Osteoblast (primary cell): ENCODE data around the gene EDN2. TPM values are rescaled to one million over a fixed set of nuclear protein-coding genes. Genes with fewer than 3 reads are reported as not detected.

Experiments used
- DNase-seq: peaks from one replicate; pipeline ENCODE4 v3.0.0; 2011; ENCODE audit warnings: low spot score, mixed read lengths; ENCODE audit not compliant: insufficient read length; ENCODE audit errors: missing footprints
- H2AFZ ChIP-seq: 2 replicates; pipeline ENCODE4 v1.6.0; 2011; ENCODE audit warnings: mild to moderate bottlenecking, low read length
- H3K27ac ChIP-seq: 2 replicates; pipeline ENCODE4 v1.5.1; 2011; ENCODE audit warnings: mild to moderate bottlenecking, low read depth, low read length, moderate library complexity
- H3K27me3 ChIP-seq: 2 replicates; pipeline ENCODE4 v1.6.0; 2012; ENCODE audit warnings: mild to moderate bottlenecking, control low read depth, inconsistent platforms, low read length, moderate library complexity; ENCODE audit not compliant: insufficient read depth
- H3K36me3 ChIP-seq: 2 replicates; pipeline ENCODE4 v1.5.1; 2011; ENCODE audit warnings: mild to moderate bottlenecking, low read length, control low read depth, moderate library complexity; ENCODE audit not compliant: insufficient read depth
- H3K4me1 ChIP-seq: 2 replicates; pipeline ENCODE4 v1.5.1; 2011; ENCODE audit warnings: mild to moderate bottlenecking, low read length, control low read depth, moderate library complexity; ENCODE audit not compliant: insufficient read depth
- H3K4me2 ChIP-seq: 2 replicates; pipeline ENCODE4 v1.6.0; 2011; ENCODE audit warnings: mild to moderate bottlenecking, low read length; ENCODE audit not compliant: insufficient read depth
- H3K4me3 ChIP-seq: fragments of 200-600 bp; sonication (generic); 3 replicates; pipeline ENCODE4 v1.5.1; 2012; ENCODE audit warnings: mild to moderate bottlenecking, low read length, inconsistent platforms; ENCODE audit not compliant: insufficient read depth
- H3K79me2 ChIP-seq: 2 replicates; pipeline ENCODE4 v1.6.0; 2012; ENCODE audit warnings: mild to moderate bottlenecking, low read length, control low read depth, inconsistent platforms; ENCODE audit not compliant: insufficient read depth
- H3K9me3 ChIP-seq: 2 replicates; pipeline ENCODE4 v1.5.1; 2011; ENCODE audit warnings: low read depth, low read length, control low read depth
- H4K20me1 ChIP-seq: 2 replicates; pipeline ENCODE4 v1.6.0; 2012; ENCODE audit warnings: mild to moderate bottlenecking, low read length, control low read depth; ENCODE audit not compliant: insufficient read depth
- CTCF ChIP-seq: IDR thresholded peaks from 2 replicates; pipeline ENCODE4 v1.5.1; 2011; ENCODE audit warnings: mild to moderate bottlenecking, low read depth, low read length, moderate library complexity; ENCODE audit errors: extremely low read depth
- total RNA-seq: library from RNA; depleted of rRNA; stranded (reverse); fragments of >200 nt; gene quantifications from 2 replicates; pipeline ENCODE4 v1.2.3, GENCODE V29; 2012

Gene EDN2
- total RNA-seq, 1 donor = not detected

- Histone ChIP-seq H2AFZ (no peak overlapping the region), H3K4me2 (peak overlapping the region; percentile 17), H3K27ac (no peak overlapping the region), H3K4me3 (no peak overlapping the region), H3K27me3 (peaks cover 4% of the 10 kb centered on the region), H4K20me1 (no peaks in the 10 kb centered on the region), H3K36me3 (no peaks in the 10 kb centered on the region), H3K9me3 (peaks cover 7% of the 10 kb centered on the region), H3K4me1 (peaks cover 7% of the 10 kb centered on the region), H3K79me2 (no peaks in the 10 kb centered on the region)
- TF ChIP-seq CTCF = no peak
- DNase-seq = peak; percentile 72
Measured at GRCh38 chr1:41447995-41448770, 36.3 kb downstream of the EDN2 start.

GRCh38 chr1:41446851-41447610, 37.5 kb downstream of the EDN2 start:
- H3K36me3 ChIP-seq = no peaks in the 10 kb centered on the region
- H3K9me3 ChIP-seq = peaks cover 7% of the 10 kb centered on the region
- peaks cover 9% of the 10 kb centered on the region for H3K4me1 ChIP-seq
- H3K79me2 ChIP-seq = no peaks in the 10 kb centered on the region
- peaks cover 4% of the 10 kb centered on the region for H3K27me3 ChIP-seq
- TF ChIP-seq CTCF = no peak
- no peak overlapping the region for H3K27ac ChIP-seq
- no peak overlapping the region for H3K4me2 ChIP-seq
- no peak overlapping the region for H2AFZ ChIP-seq
- H3K4me3 ChIP-seq = no peak overlapping the region
- DNase-seq = peak; percentile 50
- H4K20me1 ChIP-seq = no peaks in the 10 kb centered on the region

GRCh38 chr1:41444785-41445184, 39.7 kb downstream of the EDN2 start:
- no peaks in the 10 kb centered on the region for H4K20me1 ChIP-seq
- no peak for TF ChIP-seq CTCF
- peaks cover 9% of the 10 kb centered on the region for H3K4me1 ChIP-seq
- H3K36me3 ChIP-seq = no peaks in the 10 kb centered on the region
- H3K9me3 ChIP-seq = peaks cover 7% of the 10 kb centered on the region
- no peak overlapping the region for H3K27ac ChIP-seq
- peaks cover 4% of the 10 kb centered on the region for H3K27me3 ChIP-seq
- H3K4me2 ChIP-seq = no peak overlapping the region
- DNase-seq = no peak
- no peaks in the 10 kb centered on the region for H3K79me2 ChIP-seq
- H3K4me3 ChIP-seq = no peak overlapping the region
- H2AFZ ChIP-seq = no peak overlapping the region

- peaks cover 7% of the 10 kb centered on the region for H3K9me3 ChIP-seq
- no peaks in the 10 kb centered on the region for H4K20me1 ChIP-seq
- H2AFZ ChIP-seq = no peak overlapping the region
- H3K27ac ChIP-seq = no peak overlapping the region
- no peaks in the 10 kb centered on the region for H3K36me3 ChIP-seq
- TF ChIP-seq CTCF = peak; percentile 16
- DNase-seq = no peak
- H3K4me3 ChIP-seq = no peak overlapping the region
- H3K4me2 ChIP-seq = no peak overlapping the region
- H3K79me2 ChIP-seq = no peaks in the 10 kb centered on the region
- peaks cover 4% of the 10 kb centered on the region for H3K27me3 ChIP-seq
- peaks cover 9% of the 10 kb centered on the region for H3K4me1 ChIP-seq
Measured at GRCh38 chr1:41444246-41444645, 40.2 kb downstream of the EDN2 start.
